ENCODE data around the gene GPR135. TPM values are rescaled to one million over a fixed set of nuclear protein-coding genes. Genes with fewer than 3 reads are reported as not detected.

GPR135 gene
- total RNA-seq, 1 experiment from 2014 or later: 3.9 TPM

DNA sequence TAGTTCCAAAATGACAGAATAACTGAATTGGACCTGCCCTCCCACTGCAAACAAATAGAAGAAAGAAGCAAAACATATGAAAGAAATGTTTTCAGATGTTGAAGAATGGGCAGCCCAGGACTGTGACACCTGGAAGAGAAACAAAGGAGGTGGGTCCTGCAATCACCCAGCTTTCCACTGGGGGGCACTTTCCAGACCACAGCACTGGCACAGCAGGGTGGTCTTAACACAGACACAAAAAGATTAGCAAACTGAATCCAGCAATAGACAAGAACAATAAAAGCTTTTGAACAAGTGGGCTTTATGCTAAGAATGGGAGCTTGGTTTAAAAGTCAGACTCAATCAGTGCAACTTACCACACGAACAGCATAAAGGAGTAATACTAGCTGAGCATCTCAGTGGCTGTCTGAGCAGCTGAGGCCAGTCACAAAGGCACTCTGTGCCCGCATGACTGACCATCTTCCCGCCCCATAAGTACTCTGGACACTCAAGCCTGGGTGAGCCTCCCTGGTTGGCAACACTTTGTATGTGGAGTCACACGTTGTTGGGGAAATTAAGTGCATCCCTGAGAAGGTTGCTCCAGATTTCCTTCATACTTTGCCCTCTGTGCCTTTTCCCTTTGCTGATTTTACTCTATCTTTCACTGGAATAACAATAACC lies 46.9 kb upstream of the GPR135 start:
- Histone ChIP-seq H3K4me2 (ENCODE audit: low read length) (no peak overlapping the region), H3K4me3 (replicated peaks in 1 of 2; ENCODE audit: low read depth in 1 of 2, low read length in 2 of 2) (no peak overlapping the region), H3K27ac (ENCODE audit: low read depth, low read length) (no peak overlapping the region), H3K4me1 (ENCODE audit: control insufficient read depth in 1 of 2, insufficient read depth in 2 of 2, low read length in 2 of 2) (no peaks in the 10 kb centered on the region), H3K36me3 (ENCODE audit: control insufficient read depth in 1 of 2, insufficient read depth in 2 of 2, low read length in 2 of 2) (no peaks in the 10 kb centered on the region), H3K27me3 (ENCODE audit: insufficient read depth, low read length) (no peaks in the 10 kb centered on the region), H3K79me2 (ENCODE audit: insufficient read depth, low read length) (no peaks in the 10 kb centered on the region), H2AFZ (ENCODE audit: low read depth, low read length, poor library complexity, severe bottlenecking) (no peak overlapping the region), H3K9me2 (ENCODE audit: insufficient read depth) (no peaks in the 10 kb centered on the region), H3K9ac (ENCODE audit: low read length) (no peak overlapping the region), H4K20me1 (ENCODE audit: insufficient read depth) (no peaks in the 10 kb centered on the region), H3K9me3 (ENCODE audit: control insufficient read depth in 1 of 2, insufficient read depth in 1 of 2, low read depth in 1 of 2, low read length in 2 of 2) (no peaks in the 10 kb centered on the region)
- ATAC-seq (peak; percentile 71), DNase-seq (ENCODE audit: low read depth, low spot score) (no peak)
- POLR2A ChIA-PET: no interaction called here
- RAD21 ChIA-PET (ENCODE audit: low non-redundant PET in 1 of 2, low total read pairs in 2 of 2, uncharacterized antibody in 2 of 2, unreplicated experiment in 2 of 2): no interaction called here
- no TSS peak for BruUV-seq (replicated peaks)
- CTCF ChIA-PET: interaction anchor here (1.1 to 1.3 kb wide), 6 partner anchors 11 to 387 kb away, joined by 3 to 6 read pairs (median 4); no protein-coding TSS in a partner anchor
- TF ChIP-seq YY1 (IDR thresholded peaks at IDR 0.05; ENCODE audit: extremely low read depth, insufficient replicate concordance, low read depth, low read length): no peak
- no peak for TF ChIP-seq POLR2A (IDR thresholded peaks at IDR 0.05; ENCODE audit: borderline replicate concordance, extremely low read depth, insufficient read depth, insufficient read length)
- TF ChIP-seq, protein P1, sequence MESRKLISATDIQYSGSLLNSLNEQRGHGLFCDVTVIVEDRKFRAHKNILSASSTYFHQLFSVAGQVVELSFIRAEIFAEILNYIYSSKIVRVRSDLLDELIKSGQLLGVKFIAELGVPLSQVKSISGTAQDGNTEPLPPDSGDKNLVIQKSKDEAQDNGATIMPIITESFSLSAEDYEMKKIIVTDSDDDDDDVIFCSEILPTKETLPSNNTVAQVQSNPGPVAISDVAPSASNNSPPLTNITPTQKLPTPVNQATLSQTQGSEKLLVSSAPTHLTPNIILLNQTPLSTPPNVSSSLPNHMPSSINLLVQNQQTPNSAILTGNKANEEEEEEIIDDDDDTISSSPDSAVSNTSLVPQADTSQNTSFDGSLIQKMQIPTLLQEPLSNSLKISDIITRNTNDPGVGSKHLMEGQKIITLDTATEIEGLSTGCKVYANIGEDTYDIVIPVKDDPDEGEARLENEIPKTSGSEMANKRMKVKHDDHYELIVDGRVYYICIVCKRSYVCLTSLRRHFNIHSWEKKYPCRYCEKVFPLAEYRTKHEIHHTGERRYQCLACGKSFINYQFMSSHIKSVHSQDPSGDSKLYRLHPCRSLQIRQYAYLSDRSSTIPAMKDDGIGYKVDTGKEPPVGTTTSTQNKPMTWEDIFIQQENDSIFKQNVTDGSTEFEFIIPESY (IDR thresholded peaks at IDR 0.05; ENCODE audit: extremely low read depth, insufficient replicate concordance, low read length): no peak
- TF ChIP-seq ZFX (IDR thresholded peaks at IDR 0.05): no peak
- no peak for TF ChIP-seq SP1 (IDR thresholded peaks at IDR 0.05; ENCODE audit: low read depth)
- no peak for TF ChIP-seq JUND (IDR thresholded peaks at IDR 0.05)
- TF ChIP-seq ELF1 (IDR thresholded peaks at IDR 0.05; ENCODE audit: borderline replicate concordance, low read depth): no peak
- peak; percentile 24; the same call in 1 of the 2 replicates for TF ChIP-seq RAD21 (IDR thresholded peaks at IDR 0.05; ENCODE audit: low read depth)
- no peak for TF ChIP-seq SRF (IDR thresholded peaks at IDR 0.05; ENCODE audit: low read depth)
- TF ChIP-seq, protein P2, sequence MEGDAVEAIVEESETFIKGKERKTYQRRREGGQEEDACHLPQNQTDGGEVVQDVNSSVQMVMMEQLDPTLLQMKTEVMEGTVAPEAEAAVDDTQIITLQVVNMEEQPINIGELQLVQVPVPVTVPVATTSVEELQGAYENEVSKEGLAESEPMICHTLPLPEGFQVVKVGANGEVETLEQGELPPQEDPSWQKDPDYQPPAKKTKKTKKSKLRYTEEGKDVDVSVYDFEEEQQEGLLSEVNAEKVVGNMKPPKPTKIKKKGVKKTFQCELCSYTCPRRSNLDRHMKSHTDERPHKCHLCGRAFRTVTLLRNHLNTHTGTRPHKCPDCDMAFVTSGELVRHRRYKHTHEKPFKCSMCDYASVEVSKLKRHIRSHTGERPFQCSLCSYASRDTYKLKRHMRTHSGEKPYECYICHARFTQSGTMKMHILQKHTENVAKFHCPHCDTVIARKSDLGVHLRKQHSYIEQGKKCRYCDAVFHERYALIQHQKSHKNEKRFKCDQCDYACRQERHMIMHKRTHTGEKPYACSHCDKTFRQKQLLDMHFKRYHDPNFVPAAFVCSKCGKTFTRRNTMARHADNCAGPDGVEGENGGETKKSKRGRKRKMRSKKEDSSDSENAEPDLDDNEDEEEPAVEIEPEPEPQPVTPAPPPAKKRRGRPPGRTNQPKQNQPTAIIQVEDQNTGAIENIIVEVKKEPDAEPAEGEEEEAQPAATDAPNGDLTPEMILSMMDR (IDR thresholded peaks at IDR 0.05 in 2 of 3, conservative IDR thresholded peaks at IDR 0.05 in 1 of 3; ENCODE audit: borderline replicate concordance in 1 of 3, insufficient read depth in 1 of 3, low read depth in 2 of 3, low read length in 2 of 3): peak; percentile 23 to 81 (median 74); a peak in 4 of 6 replicates
- intact Hi-C loops (cut with micrococcal nuclease): loop anchor here (5.0 kb wide), 1 partner anchor 465 kb away; no protein-coding TSS in a partner anchor
